SH-SY5Y (cell line): ENCODE results near the gene TMEM164.

Experiments
- GATA2 ChIP-seq: IDR thresholded peaks from 2 replicates; pipeline ENCODE4 v1.6.1; 2011; ENCODE audit warnings: mild to moderate bottlenecking, low read depth, low read length
- GATA3 ChIP-seq: IDR thresholded peaks from 2 replicates; pipeline ENCODE4 v1.6.1; 2011; ENCODE audit warnings: low read depth, mild to moderate bottlenecking, low read length, moderate library complexity

The TMEM164 gene

GRCh38 chrX:110108381-110108821, 105.5 kb downstream of the TMEM164 start:
- TF ChIP-seq GATA2 = no peak
- TF ChIP-seq GATA3 = no peak

- no peak for TF ChIP-seq GATA3
- TF ChIP-seq GATA2 = no peak
These were observed 111.4 kb downstream of the TMEM164 start for GRCh38 chrX:110114260-110114776.

GRCh38 chrX:110116066-110116980, 113.4 kb downstream of the TMEM164 start:
- TF ChIP-seq GATA3 = no peak
- TF ChIP-seq GATA2 = no peak

- no peak for TF ChIP-seq GATA3
- TF ChIP-seq GATA2 = no peak
These were observed 115.6 kb downstream of the TMEM164 start for GRCh38 chrX:110118530-110118929.

GRCh38 chrX:110119480-110119879, 116.6 kb downstream of the TMEM164 start:
- TF ChIP-seq GATA2 (no peak), GATA3 (no peak)

DNA sequence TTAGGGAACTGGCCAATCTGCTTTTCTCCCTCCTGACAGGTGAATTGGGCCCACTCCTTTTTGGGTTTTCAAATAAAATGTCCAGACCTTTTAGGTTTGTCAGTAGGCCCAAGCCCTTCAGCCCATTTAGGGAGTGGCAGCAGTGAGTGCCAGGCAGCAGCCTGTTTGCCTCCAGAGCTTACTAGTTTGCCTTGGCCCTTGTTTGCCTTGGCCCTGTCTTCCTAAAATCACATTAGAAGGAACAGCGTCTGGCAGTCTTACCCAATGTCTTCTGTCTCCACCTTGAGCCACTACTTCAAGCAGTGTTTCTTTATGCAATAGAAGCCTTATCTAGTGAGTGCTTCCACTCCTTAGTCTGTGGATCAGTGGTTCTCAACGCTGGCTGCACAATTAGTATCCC, 117.1 kb downstream of the TMEM164 start:
- no peak for TF ChIP-seq GATA3
- no peak for TF ChIP-seq GATA2

GRCh38 chrX:110123331-110123782, 120.4 kb downstream of the TMEM164 start:
- TF ChIP-seq GATA2 (no peak), GATA3 (no peak)

GRCh38 chrX:110125446-110126162, 122.7 kb downstream of the TMEM164 start:
- no peak for TF ChIP-seq GATA2
- TF ChIP-seq GATA3 = no peak

DNA sequence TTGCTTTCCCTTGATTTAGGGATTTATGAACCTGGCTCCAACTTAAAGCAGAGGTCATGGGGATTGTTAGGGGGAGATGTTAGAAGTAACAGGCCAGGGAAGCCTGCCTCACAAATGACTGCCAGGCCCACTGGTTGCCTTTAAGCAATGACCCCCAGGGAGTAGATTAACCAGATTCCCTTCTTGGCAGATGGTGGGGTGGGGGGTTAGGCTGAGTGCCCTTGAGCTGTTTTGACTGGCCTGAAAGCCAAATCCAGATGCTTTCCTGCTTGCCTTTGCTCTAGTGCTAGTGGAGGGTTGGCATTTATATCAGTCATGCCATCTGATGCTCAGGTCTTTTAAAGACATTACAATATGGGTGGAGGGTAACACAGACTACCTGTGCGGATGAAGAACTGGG, 128.1 kb downstream of the TMEM164 start:
- TF ChIP-seq GATA2 (no peak), GATA3 (no peak)

- TF ChIP-seq GATA3 (no peak), GATA2 (no peak)
These were observed 129.7 kb downstream of the TMEM164 start for GRCh38 chrX:110132450-110133114.

DNA sequence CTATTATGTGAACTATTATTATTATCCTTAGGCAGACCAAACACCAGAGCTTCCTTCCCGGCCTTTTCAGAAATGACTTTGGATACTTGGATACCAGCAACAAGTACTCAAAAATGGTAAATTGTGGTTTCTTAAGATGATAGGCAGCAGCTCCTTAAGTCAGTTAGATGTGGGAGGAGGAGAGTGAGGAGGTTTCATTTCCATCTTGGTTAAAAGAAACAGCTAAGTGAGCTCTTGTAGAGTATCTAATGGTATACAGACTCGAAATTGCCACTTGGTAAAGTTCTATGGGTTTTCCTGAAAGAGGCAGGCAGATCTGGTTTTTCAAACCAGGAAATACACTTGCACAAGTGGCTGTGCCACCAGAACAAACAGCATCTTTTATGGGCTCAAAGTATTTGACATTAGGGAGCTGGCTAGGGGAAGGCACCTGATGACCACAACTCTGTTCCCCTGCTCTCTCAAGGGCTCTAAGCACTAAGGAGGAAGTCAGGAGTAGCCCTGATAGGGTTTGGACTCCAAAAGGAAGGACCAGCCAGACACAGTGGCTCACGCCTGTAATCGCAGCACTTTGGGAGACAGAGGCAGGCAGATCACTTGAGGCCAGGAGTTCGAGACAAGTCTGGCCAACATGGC, 130.9 kb downstream of the TMEM164 start:
- no peak for TF ChIP-seq GATA2
- no peak for TF ChIP-seq GATA3

DNA sequence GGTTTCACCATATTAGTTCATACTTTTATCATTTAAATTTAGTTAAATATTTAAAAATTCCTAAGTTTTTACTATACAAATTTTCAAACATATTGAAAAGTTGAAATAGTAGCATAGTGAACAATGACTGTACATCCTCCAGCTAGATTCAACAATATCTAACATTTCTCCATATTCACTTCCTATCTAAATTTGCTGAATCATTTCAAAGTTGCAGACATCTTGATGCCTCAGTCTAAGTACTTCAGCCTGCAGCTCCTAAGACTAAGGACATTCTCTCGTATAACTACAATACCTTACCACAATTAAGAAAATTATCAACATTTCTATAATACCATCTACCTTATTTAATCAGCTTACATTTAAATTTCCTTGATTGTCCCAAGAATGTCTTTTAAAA, 132.7 kb downstream of the TMEM164 start:
- TF ChIP-seq GATA3 = no peak
- TF ChIP-seq GATA2 = no peak

DNA sequence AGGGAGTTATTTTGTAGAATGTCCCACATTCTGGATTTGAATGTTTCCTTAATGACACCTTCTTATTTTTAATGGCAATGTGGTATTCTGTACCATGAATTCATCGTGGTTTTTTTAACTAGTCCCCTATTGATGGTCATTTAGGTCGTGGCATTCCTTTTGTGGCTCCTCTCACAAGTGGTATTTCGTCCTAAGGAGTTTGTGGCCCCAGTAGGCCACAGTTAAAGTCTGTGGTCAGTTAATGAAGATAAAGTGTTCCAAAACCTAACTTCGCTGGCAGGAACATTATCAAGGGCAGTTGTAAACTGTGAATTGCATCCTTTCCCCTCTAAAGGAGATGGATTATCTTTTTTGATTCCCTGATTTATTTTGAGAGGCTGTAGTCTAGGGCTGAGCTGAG, 133.2 kb downstream of the TMEM164 start:
- no peak for TF ChIP-seq GATA3
- TF ChIP-seq GATA2 = no peak
